H9 (cell line): ENCODE data around the gene IRX4. TPM values are rescaled to one million over a fixed set of nuclear protein-coding genes. Genes with fewer than 3 reads are reported as not detected.

Experiments used
- DNase-seq: peaks from one replicate; pipeline ENCODE4 v3.0.0-alpha.2; 2017
- H2AFZ ChIP-seq: one replicate; pipeline ENCODE4 v1.6.1; 2013; ENCODE audit warnings: mild to moderate bottlenecking, low read length, control low read depth, moderate library complexity
- H2AK5ac ChIP-seq: 2 replicates; pipeline ENCODE4 v1.6.1; 2013; ENCODE audit warnings: low read length, control low read depth, mixed read lengths; ENCODE audit not compliant: insufficient read length
- H2BK120ac ChIP-seq: one replicate; pipeline ENCODE4 v1.6.1; 2013; ENCODE audit warnings: low read depth, mild to moderate bottlenecking, low read length, control low read depth, inconsistent platforms; ENCODE audit not compliant: poor library complexity, severe bottlenecking
- H2BK12ac ChIP-seq: 2 replicates; pipeline ENCODE4 v1.6.1; 2013; ENCODE audit warnings: low read length, control low read depth, mixed read lengths, low read depth; ENCODE audit not compliant: insufficient read length
- H2BK15ac ChIP-seq: 2 replicates; pipeline ENCODE4 v1.6.1; 2013; ENCODE audit warnings: low read depth, low read length, control low read depth
- H2BK20ac ChIP-seq: one replicate; pipeline ENCODE4 v1.6.1; 2013; ENCODE audit warnings: low read depth, mild to moderate bottlenecking, low read length, control low read depth, inconsistent platforms; ENCODE audit not compliant: poor library complexity, severe bottlenecking
- H2BK5ac ChIP-seq: 2 replicates; pipeline ENCODE4 v1.6.1; 2013; ENCODE audit warnings: low read length, control low read depth, mixed read lengths; ENCODE audit not compliant: insufficient read length
- H3K14ac ChIP-seq: 2 replicates; pipeline ENCODE4 v1.6.1; 2013; ENCODE audit warnings: low read length, control low read depth; ENCODE audit not compliant: insufficient read depth
- H3K18ac ChIP-seq: 2 replicates; pipeline ENCODE4 v1.6.1; 2013; ENCODE audit warnings: low read depth, mild to moderate bottlenecking, mixed read lengths, low read length, control low read depth; ENCODE audit not compliant: insufficient read length
- H3K23ac ChIP-seq: 2 replicates; pipeline ENCODE4 v1.6.1; 2013; ENCODE audit warnings: low read length, control low read depth, mixed read lengths, low read depth; ENCODE audit not compliant: insufficient read length
- H3K23me2 ChIP-seq: 2 replicates; pipeline ENCODE4 v1.6.1; 2013; ENCODE audit warnings: low read depth, mild to moderate bottlenecking, mixed read lengths, low read length, control low read depth; ENCODE audit not compliant: insufficient read length, poor library complexity, severe bottlenecking
- H3K27ac ChIP-seq: 2 replicates; pipeline ENCODE4 v1.5.1; 2013; ENCODE audit warnings: low read length, control low read depth, mixed read lengths, low read depth; ENCODE audit not compliant: insufficient read length
- H3K27me3 ChIP-seq: 2 replicates; pipeline ENCODE4 v1.6.1; 2013; ENCODE audit warnings: low read length, control low read depth, inconsistent platforms; ENCODE audit not compliant: insufficient read depth
- H3K4ac ChIP-seq: 2 replicates; pipeline ENCODE4 v1.6.1; 2013; ENCODE audit warnings: low read depth, mild to moderate bottlenecking, control low read depth, inconsistent platforms, low read length, moderate library complexity
- H3K4me1 ChIP-seq: 2 replicates; pipeline ENCODE4 v1.6.1; 2013; ENCODE audit warnings: low read length, control low read depth, inconsistent platforms; ENCODE audit not compliant: insufficient read depth
- H3K4me2 ChIP-seq: 2 replicates; pipeline ENCODE4 v1.6.1; 2013; ENCODE audit warnings: low read length, control low read depth, mixed read lengths; ENCODE audit not compliant: insufficient read length, insufficient read depth
- H3K56ac ChIP-seq: 2 replicates; pipeline ENCODE4 v1.6.1; 2013; ENCODE audit warnings: low read depth, mild to moderate bottlenecking, mixed read lengths, low read length, control low read depth; ENCODE audit not compliant: insufficient read length
- H3K79me1 ChIP-seq: 2 replicates; pipeline ENCODE4 v1.6.1; 2013; ENCODE audit warnings: low read depth, mild to moderate bottlenecking, moderate library complexity, low read length, control low read depth, inconsistent platforms; ENCODE audit not compliant: insufficient read depth, poor library complexity, severe bottlenecking
- H3K79me2 ChIP-seq: 2 replicates; pipeline ENCODE4 v1.6.1; 2013; ENCODE audit warnings: low read length, control low read depth, inconsistent platforms; ENCODE audit not compliant: insufficient read depth
- H3K9ac ChIP-seq: 2 replicates; pipeline ENCODE4 v1.6.1; 2013; ENCODE audit warnings: low read length, control low read depth, mixed read lengths; ENCODE audit not compliant: insufficient read length; ENCODE audit errors: extremely low read depth
- H3K9me3 ChIP-seq: one replicate; pipeline ENCODE4 v1.6.1; 2013; ENCODE audit warnings: low read depth, low read length, inconsistent platforms; ENCODE audit not compliant: control insufficient read depth
- H3T11ph ChIP-seq: one replicate; pipeline ENCODE4 v1.6.1; 2013; ENCODE audit warnings: mild to moderate bottlenecking, low read length, control low read depth, inconsistent platforms
- H4K20me1 ChIP-seq: one replicate; pipeline ENCODE4 v1.6.1; 2013; ENCODE audit not compliant: control insufficient read depth, insufficient read length, insufficient read depth
- H4K5ac ChIP-seq: 2 replicates; pipeline ENCODE4 v1.6.1; 2013; ENCODE audit warnings: low read depth, mild to moderate bottlenecking, mixed read lengths, low read length, control low read depth; ENCODE audit not compliant: insufficient read length
- H4K8ac ChIP-seq: replicated peaks from 2 replicates; pipeline ENCODE4 v1.6.1; 2013; ENCODE audit warnings: low read length, control low read depth, mixed read lengths, low read depth; ENCODE audit not compliant: insufficient read length
- H4K91ac ChIP-seq: 2 replicates; pipeline ENCODE4 v1.6.1; 2013; ENCODE audit warnings: low read depth, mild to moderate bottlenecking, moderate library complexity, mixed read lengths, low read length, control low read depth; ENCODE audit not compliant: insufficient read length
- H3K27ac Mint-ChIP-seq, 3 experiments: 2 replicates in 2 of 3; 3 replicates in 1 of 3; pipeline ENCODE4 v1.8.0; 2020 to 2021; ENCODE audit warnings: mixed read lengths in 3 of 3, mild to moderate bottlenecking in 1 of 3, moderate library complexity in 1 of 3
- H3K27me3 Mint-ChIP-seq: 2 replicates; pipeline ENCODE4 v1.8.0; 2021; ENCODE audit warnings: low read depth, mild to moderate bottlenecking, moderate library complexity, mixed read lengths
- H3K36me3 Mint-ChIP-seq, 3 experiments: 2 replicates in 2 of 3; 3 replicates in 1 of 3; pipeline ENCODE4 v1.8.0; 2020 to 2021; ENCODE audit warnings: low read depth in 3 of 3, mixed read lengths in 3 of 3; ENCODE audit not compliant: insufficient read depth in 1 of 3
- H3K4me1 Mint-ChIP-seq, 2 experiments: 2 replicates each; pipeline ENCODE4 v1.8.0; 2020; ENCODE audit warnings: mixed read lengths in 2 of 2
- H3K4me3 Mint-ChIP-seq, 2 experiments: 2 replicates in 1 of 2; 3 replicates in 1 of 2; pipeline ENCODE4 v1.8.0; 2020 to 2021; ENCODE audit warnings: mild to moderate bottlenecking in 2 of 2, mixed read lengths in 2 of 2, moderate library complexity in 1 of 2
- H3K9me3 Mint-ChIP-seq, 2 experiments: 2 replicates in 1 of 2; 3 replicates in 1 of 2; pipeline ENCODE4 v1.8.0; 2020; ENCODE audit warnings: mild to moderate bottlenecking in 2 of 2, mixed read lengths in 2 of 2, moderate library complexity in 1 of 2
- WGBS: extraction: QIAGEN DNeasy Blood & Tissue Kit; methylation state at CpG from one replicate; pipeline ENCODE4 v1.1.7; 2013; ENCODE audit warnings: missing lambda C conversion rate, low lambda C conversion rate, mixed read lengths; ENCODE audit not compliant: insufficient read length; ENCODE audit errors: extremely low coverage; 5-methylcytosine and 5-hydroxymethylcytosine counted together
- total RNA-seq: library from RNA; stranded (reverse); gene quantifications from 2 replicates; pipeline ENCODE4 v1.2.1, GENCODE V29; 2021
- TF ChIP-seq, protein P1 (sequence below): fragments of 200-600 bp; sonication (generic); conservative IDR thresholded peaks from 3 replicates; pipeline ENCODE4 v1.8.0; 2021; ENCODE audit warnings: antibody characterized with exemption, mild to moderate bottlenecking

IRX4 gene
- total RNA-seq, 1 experiment from 2014 or later: 3.2 TPM

DNA sequence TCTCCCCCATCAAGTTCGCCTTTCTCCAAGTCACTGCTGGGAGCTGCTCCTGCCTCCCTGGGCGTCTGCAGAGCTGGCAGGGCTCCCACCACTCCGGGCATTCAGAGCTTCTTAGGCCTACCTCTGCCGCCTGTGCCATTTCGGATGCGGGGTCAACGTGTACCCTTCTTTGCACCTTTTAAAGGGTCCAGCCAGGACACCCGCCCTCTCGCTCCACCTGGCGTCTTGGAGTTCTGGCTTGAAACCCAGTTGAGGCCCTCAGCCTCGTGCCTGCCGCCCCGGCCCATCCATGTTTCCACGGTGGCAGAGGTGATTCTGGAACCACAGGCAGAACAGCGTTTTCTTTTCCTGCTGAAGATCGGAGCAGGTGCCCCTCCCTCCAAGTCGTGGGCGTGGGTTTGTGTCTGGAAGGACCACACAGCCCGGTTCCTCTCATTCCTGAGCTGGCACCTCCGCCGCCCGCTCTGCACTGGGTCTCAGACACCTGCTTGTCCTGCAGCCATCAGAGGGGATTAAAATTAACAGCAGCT is 48.6 kb downstream of the IRX4 start:
- H3K27ac ChIP-seq: no peak overlapping the region
- no peak overlapping the region for H2BK15ac ChIP-seq
- Mint-ChIP-seq H3K4me3 (no peak overlapping the region), H3K4me1 (peaks cover 27 to 52% of the 10 kb centered on the region in 2 experiments), H3K27me3 (peaks cover 22% of the 10 kb centered on the region), H3K27ac (no peak overlapping the region; a peak in 1 of 7 replicates), H3K36me3 (peaks cover 0 to 2% (median 0%) of the 10 kb centered on the region in 3 experiments; a peak in 1 of 7 replicates), H3K9me3 (no peaks in the 10 kb centered on the region; a peak in 1 of 5 replicates)
- H3K4me1 ChIP-seq: no peaks in the 10 kb centered on the region
- H3K23ac ChIP-seq: no peak overlapping the region
- no peak overlapping the region for H2AFZ ChIP-seq
- no peak overlapping the region for H3K18ac ChIP-seq
- H3K9ac ChIP-seq: no peak overlapping the region
- H2BK120ac ChIP-seq: no peak overlapping the region
- H3K9me3 ChIP-seq: no peaks in the 10 kb centered on the region
- no peaks in the 10 kb centered on the region for H4K20me1 ChIP-seq
- no peak overlapping the region for H3T11ph ChIP-seq
- H3K27me3 ChIP-seq: no peaks in the 10 kb centered on the region
- H4K91ac ChIP-seq: no peak overlapping the region
- TF ChIP-seq, protein P1, sequence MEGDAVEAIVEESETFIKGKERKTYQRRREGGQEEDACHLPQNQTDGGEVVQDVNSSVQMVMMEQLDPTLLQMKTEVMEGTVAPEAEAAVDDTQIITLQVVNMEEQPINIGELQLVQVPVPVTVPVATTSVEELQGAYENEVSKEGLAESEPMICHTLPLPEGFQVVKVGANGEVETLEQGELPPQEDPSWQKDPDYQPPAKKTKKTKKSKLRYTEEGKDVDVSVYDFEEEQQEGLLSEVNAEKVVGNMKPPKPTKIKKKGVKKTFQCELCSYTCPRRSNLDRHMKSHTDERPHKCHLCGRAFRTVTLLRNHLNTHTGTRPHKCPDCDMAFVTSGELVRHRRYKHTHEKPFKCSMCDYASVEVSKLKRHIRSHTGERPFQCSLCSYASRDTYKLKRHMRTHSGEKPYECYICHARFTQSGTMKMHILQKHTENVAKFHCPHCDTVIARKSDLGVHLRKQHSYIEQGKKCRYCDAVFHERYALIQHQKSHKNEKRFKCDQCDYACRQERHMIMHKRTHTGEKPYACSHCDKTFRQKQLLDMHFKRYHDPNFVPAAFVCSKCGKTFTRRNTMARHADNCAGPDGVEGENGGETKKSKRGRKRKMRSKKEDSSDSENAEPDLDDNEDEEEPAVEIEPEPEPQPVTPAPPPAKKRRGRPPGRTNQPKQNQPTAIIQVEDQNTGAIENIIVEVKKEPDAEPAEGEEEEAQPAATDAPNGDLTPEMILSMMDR: no peak
- H4K5ac ChIP-seq: no peak overlapping the region
- no peaks in the 10 kb centered on the region for H3K23me2 ChIP-seq
- H3K4ac ChIP-seq: no peak overlapping the region
- no peak overlapping the region for H2AK5ac ChIP-seq
- no peak overlapping the region for H3K56ac ChIP-seq
- no peak overlapping the region for H2BK12ac ChIP-seq
- no peak overlapping the region for H4K8ac ChIP-seq
- no peak for DNase-seq
- H3K79me1 ChIP-seq: no peaks in the 10 kb centered on the region
- no CpG with 5 or more reads among the region's 22 CpGs for WGBS
- no peaks in the 10 kb centered on the region for H3K79me2 ChIP-seq
- H2BK5ac ChIP-seq: no peak overlapping the region
- H3K4me2 ChIP-seq: no peak overlapping the region
- no peak overlapping the region; the same call in 1 of the 2 replicates for H3K14ac ChIP-seq
- no peak overlapping the region for H2BK20ac ChIP-seq
